GM13977 (cell line): ENCODE results near the gene SHC1.
"Not testable (repeated sequence)": the region's sequence is repeated elsewhere in the genome, so short reads cannot be mapped to it uniquely, and the experiment has no call there.

ENCODE experiments used
- DNase-seq: peaks from one replicate; pipeline ENCODE4 v3.0.0; 2012; ENCODE audit warnings: low spot score
- CTCF ChIP-seq: IDR thresholded peaks from 2 replicates; pipeline ENCODE4 v1.5.1; 2012; ENCODE audit warnings: mild to moderate bottlenecking, control low read depth; ENCODE audit not compliant: insufficient read depth; ENCODE audit errors: extremely low read depth, missing control alignments
- in situ Hi-C: fragments of 300-500 bp; cut with MboI; formaldehyde crosslinking; loops from one replicate; pipeline ENCODE4 v1.12.0; 2022; ENCODE audit warnings: low sequenced_read_pairs, low pct_unique_long_range_greater_than_20kb, mixed read lengths, inconsistent platforms; ENCODE audit not compliant: unreplicated experiment

The SHC1 gene

GRCh38 chr1:154993572-154994268, 23.2 kb upstream of the SHC1 start, which contains the start of gene LENEP:
TSS of gene LENEP (plus strand) at chr1:154993586. CDS start at chr1:154993608, 22 bp downstream.
- no peak for TF ChIP-seq CTCF
- in situ Hi-C loops: no loop called here
- no peak for DNase-seq

GRCh38 chr1:154992721-154993571, 22.4 kb upstream of the SHC1 start:
- DNase-seq: no peak

GRCh38 chr1:154990276-154990675, 19.7 kb upstream of the SHC1 start:
- no peak for TF ChIP-seq CTCF
- no peak for DNase-seq
- in situ Hi-C loops: no loop called here

More at GRCh38 chr1:154992721-154993571, 22.4 kb upstream of the SHC1 start:
- in situ Hi-C loops: no loop called here
- TF ChIP-seq CTCF: peak; percentile 12

- in situ Hi-C loops: no loop called here
- TF ChIP-seq CTCF: no peak
- DNase-seq: no peak
These were observed 18.8 kb upstream of the SHC1 start for GRCh38 chr1:154989195-154989860.

- TF ChIP-seq CTCF: peak; percentile 10
- in situ Hi-C loops: no loop called here
- DNase-seq: no peak
These were observed 17.8 kb upstream of the SHC1 start for GRCh38 chr1:154988058-154988954.

- in situ Hi-C loops: no loop called here
- no peak for TF ChIP-seq CTCF
- DNase-seq: no peak
These were observed 16.8 kb upstream of the SHC1 start for GRCh38 chr1:154987326-154987725.

GRCh38 chr1:154986736-154987135, 16.2 kb upstream of the SHC1 start:
- DNase-seq, in situ Hi-C loops: not testable (repeated sequence)
